ENCODE results near the gene CLASP1. TPM values are rescaled to one million over a fixed set of nuclear protein-coding genes. Genes with fewer than 3 reads are reported as not detected.

Gene CLASP1
- total RNA-seq, 1 experiment from 2014 or later: 45.9 TPM

GRCh38 chr2:121360566-121361300, 288.5 kb downstream of the CLASP1 start:
- H3K9me3 ChIP-seq (ENCODE audit: control insufficient read depth, low read depth, low read length): no peaks in the 10 kb centered on the region
- no peak overlapping the region for H4K8ac ChIP-seq (replicated peaks; ENCODE audit: insufficient read length, low read depth, low read length)
- H4K91ac ChIP-seq (ENCODE audit: insufficient read length, low read depth, low read length): no peak overlapping the region
- H4K5ac ChIP-seq (ENCODE audit: insufficient read length, low read depth, low read length): no peak overlapping the region
- no peaks in the 10 kb centered on the region for H3K79me1 ChIP-seq (ENCODE audit: insufficient read depth, low read depth, low read length, poor library complexity, severe bottlenecking)
- no peak overlapping the region for H3T11ph ChIP-seq (ENCODE audit: low read length)
- no peak for TF ChIP-seq CTCF (conservative IDR thresholded peaks at IDR 0.05)
- no peak overlapping the region for H2BK20ac ChIP-seq (ENCODE audit: low read depth, low read length, poor library complexity, severe bottlenecking)
- H2BK15ac ChIP-seq (ENCODE audit: low read depth, low read length): no peak overlapping the region
- H3K23ac ChIP-seq (ENCODE audit: insufficient read length, low read depth, low read length): no peak overlapping the region
- H2AFZ ChIP-seq (ENCODE audit: low read length): no peak overlapping the region
- no peak overlapping the region for H2AK5ac ChIP-seq (ENCODE audit: insufficient read length, low read length)
- DNase-seq: no peak
- WGBS (ENCODE audit: extremely low coverage, insufficient read length, low lambda C conversion rate): no CpG with 5 or more reads among the region's 8 CpGs
- H3K14ac ChIP-seq (ENCODE audit: insufficient read depth, low read length): no peak overlapping the region
- H3K23me2 ChIP-seq (ENCODE audit: insufficient read length, low read depth, low read length, poor library complexity, severe bottlenecking): no peaks in the 10 kb centered on the region
- no peak overlapping the region for H3K27ac Mint-ChIP-seq
- H3K27ac ChIP-seq (ENCODE audit: insufficient read length, low read depth, low read length): no peak overlapping the region
- no peak overlapping the region for H2BK5ac ChIP-seq (ENCODE audit: insufficient read length, low read length)
- H3K4ac ChIP-seq (ENCODE audit: low read depth, low read length): no peak overlapping the region
- no peaks in the 10 kb centered on the region for H3K79me2 ChIP-seq (ENCODE audit: insufficient read depth, low read length)
- no peak overlapping the region for H3K9ac ChIP-seq (ENCODE audit: extremely low read depth, insufficient read length, low read length)
- no peaks in the 10 kb centered on the region for H3K4me1 Mint-ChIP-seq
- peaks cover 21 to 48% (median 32%) of the 10 kb centered on the region in 3 experiments; a peak in 6 of 7 replicates for H3K36me3 Mint-ChIP-seq (ENCODE audit: insufficient read depth in 1 of 3, low read depth in 3 of 3)
- H3K27me3 Mint-ChIP-seq (ENCODE audit: low read depth): no peaks in the 10 kb centered on the region
- H3K9me3 Mint-ChIP-seq: no peaks in the 10 kb centered on the region
- no peak overlapping the region for H2BK12ac ChIP-seq (ENCODE audit: insufficient read length, low read depth, low read length)
- no peaks in the 10 kb centered on the region for H4K20me1 ChIP-seq (ENCODE audit: control insufficient read depth, insufficient read depth, insufficient read length)
- no peak overlapping the region for H3K4me3 Mint-ChIP-seq
- no peak overlapping the region for H2BK120ac ChIP-seq (ENCODE audit: low read depth, low read length, poor library complexity, severe bottlenecking)
- H3K27me3 ChIP-seq (ENCODE audit: insufficient read depth, low read length): no peaks in the 10 kb centered on the region
- no peaks in the 10 kb centered on the region for H3K4me1 ChIP-seq (ENCODE audit: insufficient read depth, low read length)
- H3K4me2 ChIP-seq (ENCODE audit: insufficient read depth, insufficient read length, low read length): no peak overlapping the region
- no peak overlapping the region for H3K18ac ChIP-seq (ENCODE audit: insufficient read length, low read depth, low read length)
- H3K56ac ChIP-seq (ENCODE audit: insufficient read length, low read depth, low read length): no peak overlapping the region

All from H9 (cell line).